OCI-LY3 (cell line): ENCODE measurements around the gene LRRC38.

Experiments used
- CTCF ChIP-seq: fragments of 200-600, 300-600 bp; sonication (generic); IDR thresholded peaks from 2 replicates; pipeline ENCODE4 v1.5.1; 2014; ENCODE audit warnings: antibody characterized with exemption, low read length, low read depth
- EZH2phosphoT487 ChIP-seq: fragments of 200-600 bp; shearing (Covaris generic); IDR thresholded peaks from 2 replicates; pipeline ENCODE4 v1.6.1; 2018; ENCODE audit warnings: antibody characterized with exemption, mixed run types, low read depth

- TF ChIP-seq CTCF, result no peak
- no peak for TF ChIP-seq EZH2phosphoT487
These were observed 13.0 kb downstream of the LRRC38 start for GRCh38 chr1:13500806-13501205.
